GM12892 (cell line): ENCODE measurements around the gene BIRC2.

Experiments
- POLR2A ChIP-seq: IDR thresholded peaks from 2 replicates; pipeline ENCODE4 v1.6.1; 2011; ENCODE audit warnings: low read depth, low read length, control low read depth
- POLR2AphosphoS5 ChIP-seq: IDR thresholded peaks from 2 replicates; pipeline ENCODE4 v1.6.1; 2011; ENCODE audit warnings: low read depth, low read length, control low read depth

- TF ChIP-seq POLR2AphosphoS5 (no peak), POLR2A (no peak)
These were observed 40.9 kb upstream of the BIRC2 start for GRCh38 chr11:102306048-102306597.
